Measurements from ENCODE around the gene PDE9A.

Gene PDE9A

DNA sequence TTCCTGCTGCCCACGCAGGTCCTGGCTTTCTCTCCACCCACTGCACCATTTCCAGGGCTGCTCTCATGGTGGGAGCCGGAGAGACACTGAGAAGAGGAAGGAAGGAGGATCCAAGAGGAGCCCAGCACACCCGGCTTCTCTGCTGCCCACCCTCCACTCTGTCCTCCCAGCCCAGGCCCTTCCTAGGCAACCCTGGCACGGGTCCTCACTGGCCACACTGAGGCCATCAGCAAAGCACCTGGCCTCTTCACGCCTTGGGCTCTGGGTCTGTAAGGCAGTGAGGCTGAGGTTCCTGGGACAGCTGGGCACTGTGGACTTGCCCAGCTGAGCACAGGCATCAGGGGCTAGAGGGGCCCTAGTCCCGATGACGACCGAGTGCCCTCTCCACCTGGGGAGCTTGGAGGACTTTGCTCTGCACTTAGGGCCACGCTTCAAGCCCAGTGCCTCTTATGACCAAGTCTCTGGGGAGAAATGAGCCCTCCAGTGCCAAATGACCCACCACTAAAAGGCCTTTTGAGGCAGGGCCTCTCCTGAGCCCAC lies 43.1 kb downstream of the PDE9A start:
- no peaks in the 10 kb centered on the region for H4K20me1 ChIP-seq
- H3K4me3 ChIP-seq: no peak overlapping the region
- H3K9me3 ChIP-seq (replicated peaks in 1 of 11): peaks cover 0 to 5% (median 0%) of the 10 kb centered on the region in 11 experiments; a peak in 6 of 22 replicates
- H3K27ac ChIP-seq: no peak overlapping the region
- no peaks in the 10 kb centered on the region for H3K36me3 ChIP-seq
- no peak for TF ChIP-seq Cebpa-rat (IDR thresholded peaks at IDR 0.05)
- H3K27me3 ChIP-seq: no peaks in the 10 kb centered on the region
- no peak overlapping the region for H3K4me2 ChIP-seq
- H3K9ac ChIP-seq: no peak overlapping the region
- H3K4me1 ChIP-seq: no peaks in the 10 kb centered on the region

- H3K36me3 ChIP-seq: no peaks in the 10 kb centered on the region
These were observed 45.3 kb downstream of the PDE9A start for GRCh38 chr21:42698733-42699132.

DNA sequence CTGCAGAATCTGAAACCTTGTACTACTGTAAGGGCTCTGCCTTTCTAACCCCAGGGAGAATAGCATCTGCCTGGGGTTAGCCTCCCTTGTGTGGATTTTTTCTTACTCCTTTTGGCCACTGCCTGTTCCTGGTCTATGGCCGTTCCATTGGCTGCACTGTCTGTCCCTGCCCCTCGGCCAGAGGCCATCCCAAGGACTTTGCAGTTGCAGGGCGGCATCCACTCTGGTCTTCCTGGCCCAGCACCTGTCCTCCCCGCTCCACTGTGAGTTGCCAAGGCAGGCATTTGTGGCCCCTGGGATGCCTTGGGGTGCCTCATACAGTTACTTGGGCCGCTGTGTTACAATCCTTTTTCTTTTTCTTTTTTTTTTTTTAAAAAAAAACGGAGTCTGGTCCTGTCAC lies 45.8 kb downstream of the PDE9A start:
- TF ChIP-seq Cebpa-rat (IDR thresholded peaks at IDR 0.05): no peak
- Histone ChIP-seq H3K27ac (no peak overlapping the region), H3K9me3 (replicated peaks in 1 of 11) (peaks cover 0 to 17% (median 7%) of the 10 kb centered on the region in 11 experiments; a peak in 8 of 22 replicates), H3K9ac (no peak overlapping the region), H3K4me1 (peaks cover 0 to 8% (median 5%) of the 10 kb centered on the region in 10 experiments; a peak in 16 of 20 replicates), H3K4me3 (no peak overlapping the region), H4K20me1 (no peaks in the 10 kb centered on the region), H3K36me3 (no peaks in the 10 kb centered on the region), H3K27me3 (no peaks in the 10 kb centered on the region), H3K4me2 (no peak overlapping the region)

More at GRCh38 chr21:42698733-42699132, 45.3 kb downstream of the PDE9A start:
- Histone ChIP-seq H3K4me3 (no peak overlapping the region), H4K20me1 (no peaks in the 10 kb centered on the region), H3K9ac (no peak overlapping the region), H3K9me3 (replicated peaks in 1 of 11) (peaks cover 0 to 17% (median 7%) of the 10 kb centered on the region in 11 experiments; a peak in 8 of 22 replicates), H3K27me3 (no peaks in the 10 kb centered on the region), H3K4me1 (peaks cover 0 to 3% (median under 1%) of the 10 kb centered on the region in 10 experiments; a peak in 12 of 20 replicates), H3K27ac (no peak overlapping the region), H3K4me2 (no peak overlapping the region)
- TF ChIP-seq Cebpa-rat (IDR thresholded peaks at IDR 0.05): no peak

DNA sequence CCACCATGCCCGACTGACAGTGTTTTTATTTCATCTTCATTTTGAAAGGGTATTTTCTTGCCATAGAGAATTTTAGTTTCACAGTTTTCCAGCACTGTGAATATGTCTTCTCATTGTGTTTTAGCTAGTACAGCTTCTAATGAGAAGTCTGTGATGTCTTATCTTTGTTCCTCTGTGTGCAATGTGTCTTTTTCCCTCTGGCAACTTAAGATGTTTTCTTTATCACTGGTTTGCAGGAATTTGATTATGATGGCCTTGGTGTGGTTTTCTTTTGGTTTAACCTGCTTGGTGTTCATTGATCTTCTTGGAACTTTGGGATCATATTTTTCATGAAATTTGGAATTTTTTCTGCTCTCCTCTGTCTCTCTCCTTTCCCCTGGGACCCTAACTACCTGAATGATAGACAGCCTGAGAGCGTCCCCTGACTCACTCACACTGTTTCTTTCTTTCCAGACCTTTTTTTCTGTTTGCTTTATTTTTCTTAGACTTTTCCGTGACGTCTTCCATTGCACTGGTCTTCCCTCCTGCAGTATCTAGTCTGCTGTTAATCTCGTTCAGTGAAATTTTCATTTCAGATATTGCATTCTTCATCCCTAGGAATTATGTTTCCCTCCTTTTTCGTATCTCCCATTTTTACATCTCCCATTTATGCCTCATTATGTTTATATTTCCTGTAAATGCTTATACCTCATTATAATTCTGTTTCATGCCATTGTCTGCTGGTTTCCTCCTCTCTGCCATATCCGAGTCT lies 48.5 kb downstream of the PDE9A start:
- Histone ChIP-seq H3K4me3 (no peak overlapping the region), H3K4me1 (peaks cover 0 to 25% (median 22%) of the 10 kb centered on the region in 10 experiments; a peak in 16 of 20 replicates), H3K9ac (no peak overlapping the region), H3K9me3 (replicated peaks in 1 of 11) (peaks cover 0 to 17% (median 7%) of the 10 kb centered on the region in 11 experiments; a peak in 8 of 22 replicates), H3K27me3 (peaks cover 0 to 12% (median 0%) of the 10 kb centered on the region in 11 experiments; a peak in 4 of 22 replicates), H3K36me3 (no peaks in the 10 kb centered on the region), H4K20me1 (no peaks in the 10 kb centered on the region; a peak in 1 of 22 replicates), H3K4me2 (no peak overlapping the region), H3K27ac (no peak overlapping the region)
- no peak for TF ChIP-seq Cebpa-rat (IDR thresholded peaks at IDR 0.05)

- H3K27me3 ChIP-seq: peaks cover 0 to 12% (median 0%) of the 10 kb centered on the region in 11 experiments; a peak in 4 of 22 replicates
- no peaks in the 10 kb centered on the region for H3K36me3 ChIP-seq
- peaks cover 0 to 25% (median 22%) of the 10 kb centered on the region in 10 experiments; a peak in 16 of 20 replicates for H3K4me1 ChIP-seq
- no peak overlapping the region for H3K4me2 ChIP-seq
- no peak overlapping the region for H3K4me3 ChIP-seq
- peaks cover 0 to 17% (median 7%) of the 10 kb centered on the region in 11 experiments; a peak in 8 of 22 replicates for H3K9me3 ChIP-seq (replicated peaks in 1 of 11)
- no peaks in the 10 kb centered on the region; a peak in 1 of 22 replicates for H4K20me1 ChIP-seq
- no peak for TF ChIP-seq Cebpa-rat (IDR thresholded peaks at IDR 0.05)
- no peak overlapping the region for H3K9ac ChIP-seq
- no peak overlapping the region for H3K27ac ChIP-seq
These were observed 49.3 kb downstream of the PDE9A start for GRCh38 chr21:42702720-42703119.

DNA sequence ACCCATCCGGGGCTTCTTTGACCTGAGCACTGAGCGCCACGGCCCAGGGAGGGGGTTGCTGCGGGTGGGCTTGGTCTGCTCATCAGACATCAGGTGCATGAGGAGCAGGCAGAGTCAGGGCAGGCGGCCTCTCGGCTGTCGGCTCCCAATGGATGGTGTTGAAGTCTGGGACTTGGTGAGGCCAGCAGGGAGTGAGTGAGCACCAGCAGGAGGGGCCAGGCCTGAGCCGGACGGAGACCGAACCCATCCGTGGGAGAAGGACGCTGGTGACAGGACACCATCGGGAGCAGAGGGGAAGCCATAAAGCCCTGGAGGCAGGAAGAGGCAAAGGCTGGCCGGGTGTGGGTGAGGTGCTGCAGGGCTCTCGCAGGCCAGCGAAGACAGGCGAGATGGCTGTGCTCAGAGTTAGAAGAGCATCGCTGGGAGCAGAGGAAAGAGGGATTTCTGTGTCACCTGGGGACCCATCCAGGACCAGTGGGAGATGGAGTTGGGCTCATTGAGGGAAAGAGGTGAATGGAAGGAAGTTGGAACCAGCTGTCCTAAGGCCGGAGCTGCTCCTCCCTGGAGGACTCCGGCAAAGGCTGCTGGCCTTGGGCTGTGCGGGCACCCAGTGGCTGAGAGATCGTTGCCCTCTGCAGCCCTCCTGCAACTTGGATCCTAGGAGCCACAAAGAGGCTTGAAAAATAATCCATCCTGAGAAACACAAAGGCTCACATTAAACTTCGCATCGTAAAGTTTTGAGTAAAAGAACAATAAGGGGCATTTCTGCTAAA lies 49.9 kb downstream of the PDE9A start:
- H4K20me1 ChIP-seq: no peaks in the 10 kb centered on the region; a peak in 1 of 22 replicates
- H3K4me2 ChIP-seq: peak overlapping the region in 5 of 11 experiments; percentile 62 to 87 (median 76); a peak in 9 of 22 replicates
- no peak overlapping the region for H3K9ac ChIP-seq
- peaks cover 0 to 17% (median 7%) of the 10 kb centered on the region in 11 experiments; a peak in 8 of 22 replicates for H3K9me3 ChIP-seq (replicated peaks in 1 of 11)
- H3K27ac ChIP-seq: no peak overlapping the region
- H3K4me3 ChIP-seq: no peak overlapping the region
- peaks cover 0 to 12% (median 0%) of the 10 kb centered on the region in 11 experiments; a peak in 4 of 22 replicates for H3K27me3 ChIP-seq
- no peaks in the 10 kb centered on the region for H3K36me3 ChIP-seq
- H3K4me1 ChIP-seq: peaks cover 0 to 25% (median 22%) of the 10 kb centered on the region in 10 experiments; a peak in 16 of 20 replicates
- no peak for TF ChIP-seq Cebpa-rat (IDR thresholded peaks at IDR 0.05)

GRCh38 chr21:42703965-42704364 lies 50.5 kb downstream of the PDE9A start:
- no peak overlapping the region for H3K27ac ChIP-seq
- peak overlapping the region in 9 of 11 experiments; percentile 55 to 87 (median 76); a peak in 18 of 22 replicates for H3K4me2 ChIP-seq
- peaks cover 0 to 17% (median 7%) of the 10 kb centered on the region in 11 experiments; a peak in 8 of 22 replicates for H3K9me3 ChIP-seq (replicated peaks in 1 of 11)
- peaks cover 0 to 12% (median 0%) of the 10 kb centered on the region in 11 experiments; a peak in 4 of 22 replicates for H3K27me3 ChIP-seq
- no peaks in the 10 kb centered on the region; a peak in 1 of 22 replicates for H4K20me1 ChIP-seq
- no peak overlapping the region for H3K4me3 ChIP-seq
- no peaks in the 10 kb centered on the region for H3K36me3 ChIP-seq
- TF ChIP-seq Cebpa-rat (IDR thresholded peaks at IDR 0.05): no peak
- H3K4me1 ChIP-seq: peaks cover 0 to 25% (median 22%) of the 10 kb centered on the region in 10 experiments; a peak in 16 of 20 replicates
- no peak overlapping the region for H3K9ac ChIP-seq

GRCh38 chr21:42704861-42705260 lies 51.4 kb downstream of the PDE9A start:
- Histone ChIP-seq H3K36me3 (no peaks in the 10 kb centered on the region), H3K4me2 (peak overlapping the region in 9 of 11 experiments; percentile 55 to 87 (median 76); a peak in 18 of 22 replicates), H3K4me3 (no peak overlapping the region), H4K20me1 (no peaks in the 10 kb centered on the region; a peak in 1 of 22 replicates), H3K4me1 (peaks cover 0 to 25% (median 22%) of the 10 kb centered on the region in 10 experiments; a peak in 16 of 20 replicates), H3K9ac (no peak overlapping the region), H3K9me3 (replicated peaks in 1 of 11) (peaks cover 0 to 17% (median 7%) of the 10 kb centered on the region in 11 experiments; a peak in 8 of 22 replicates), H3K27me3 (peaks cover 0 to 12% (median 0%) of the 10 kb centered on the region in 11 experiments; a peak in 4 of 22 replicates), H3K27ac (no peak overlapping the region)
- TF ChIP-seq Cebpa-rat (IDR thresholded peaks at IDR 0.05): no peak

Measured in BLaER1 treated with 17β-estradiol and CSF1 and Interleukin-3, amounts not matched to agents 10 nM and 100 nM (cell line).